Thymus (tissue), 11 donors: ENCODE results near the gene FILIP1. TPM values are rescaled to one million over a fixed set of nuclear protein-coding genes. Genes with fewer than 3 reads are reported as not detected.

Experiments
- DNase-seq, 9 donors: peaks; one replicate each; pipeline ENCODE4 v3.0.0-alpha.2; 2013; ENCODE audit warnings: low spot score in 9 of 9, low read depth in 6 of 9, missing footprints in 1 of 9
- H3K27ac ChIP-seq, 2 donors: one replicate each; pipeline ENCODE4 v1.5.1; 2013; ENCODE audit warnings: control low read depth in 1 of 2, low read depth in 1 of 2, low read length in 1 of 2, mild to moderate bottlenecking in 1 of 2, moderate library complexity in 1 of 2
- H3K27me3 ChIP-seq, 2 donors: one replicate each; pipeline ENCODE4 v1.5.1; 2013; ENCODE audit warnings: low read length in 1 of 2; ENCODE audit not compliant: control insufficient read depth in 2 of 2, insufficient read depth in 1 of 2
- H3K36me3 ChIP-seq, 2 donors: one replicate each; pipeline ENCODE4 v1.5.1; 2013; ENCODE audit warnings: low read length in 1 of 2, mild to moderate bottlenecking in 1 of 2, moderate library complexity in 1 of 2; ENCODE audit not compliant: control insufficient read depth in 2 of 2, insufficient read depth in 2 of 2
- H3K4me1 ChIP-seq, 2 donors: one replicate each; pipeline ENCODE4 v1.5.1; 2013; ENCODE audit warnings: low read length in 2 of 2; ENCODE audit not compliant: control insufficient read depth in 2 of 2, insufficient read depth in 2 of 2
- H3K4me3 ChIP-seq, 2 donors: one replicate each; pipeline ENCODE4 v1.5.1; 2013; ENCODE audit warnings: low read length in 2 of 2, control low read depth in 1 of 2, mild to moderate bottlenecking in 1 of 2
- H3K9me3 ChIP-seq, 2 donors: one replicate each; pipeline ENCODE4 v1.5.1; 2013; ENCODE audit warnings: low read length in 1 of 2, mild to moderate bottlenecking in 1 of 2; ENCODE audit not compliant: control insufficient read depth in 2 of 2, insufficient read depth in 1 of 2
- WGBS: extraction: QIAGEN DNeasy Blood & Tissue Kit; methylation state at CpG from one replicate; pipeline ENCODE4 v1.1.7; 2013; 5-methylcytosine and 5-hydroxymethylcytosine counted together
- polyA plus RNA-seq: library from polyadenylated mRNA; stranded (reverse); fragments of 200-250 nt; gene quantifications from one replicate; pipeline ENCODE4 v1.2.3, GENCODE V29; 2013
- total RNA-seq: library from RNA; stranded (reverse); fragments of 120-200 nt; gene quantifications from one replicate; pipeline ENCODE4 v1.2.4, GENCODE V29; 2013
- donor health status: healthy.

The FILIP1 gene
- total and polyA plus RNA-seq, 2 donors = 1.8 to 1.9 TPM

DNA sequence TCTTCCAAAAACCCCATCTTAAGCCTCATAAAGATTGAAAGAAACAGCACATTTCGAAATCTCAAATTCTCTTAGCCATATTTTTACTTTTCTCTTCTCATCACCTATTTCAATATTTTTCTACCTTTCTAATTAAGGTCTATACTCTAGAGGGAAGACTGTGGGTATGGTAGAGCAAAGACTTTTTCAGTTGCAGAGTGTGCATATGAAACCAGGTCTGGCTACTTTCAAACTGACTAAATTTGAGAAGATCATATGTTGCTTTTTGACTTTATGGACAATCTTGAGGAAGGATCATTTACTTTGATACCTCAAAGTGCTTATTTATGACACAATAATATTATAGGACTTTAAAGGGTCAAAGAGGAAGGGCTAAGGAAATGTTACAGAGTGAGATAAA, 20.7 kb downstream of the FILIP1 start:
- Histone ChIP-seq H3K4me3 (no peak overlapping the region), H3K36me3 (no peaks in the 10 kb centered on the region), H3K27me3 (no peaks in the 10 kb centered on the region), H3K9me3 (no peaks in the 10 kb centered on the region), H3K27ac (no peak overlapping the region), H3K4me1 (no peaks in the 10 kb centered on the region)
- WGBS = 81% methylated on average over 1 of the region's 1 CpG
- DNase-seq = no peak

- H3K27me3 ChIP-seq = no peaks in the 10 kb centered on the region
- no peaks in the 10 kb centered on the region for H3K9me3 ChIP-seq
- H3K4me3 ChIP-seq = no peak overlapping the region
- no peaks in the 10 kb centered on the region for H3K36me3 ChIP-seq
- no peak overlapping the region for H3K27ac ChIP-seq
- DNase-seq = no peak
- no peaks in the 10 kb centered on the region for H3K4me1 ChIP-seq
- WGBS = 86% methylated on average over 3 of the region's 3 CpGs
Observed at GRCh38 chr6:75467966-75468365, 25.6 kb downstream of the FILIP1 start.

DNA sequence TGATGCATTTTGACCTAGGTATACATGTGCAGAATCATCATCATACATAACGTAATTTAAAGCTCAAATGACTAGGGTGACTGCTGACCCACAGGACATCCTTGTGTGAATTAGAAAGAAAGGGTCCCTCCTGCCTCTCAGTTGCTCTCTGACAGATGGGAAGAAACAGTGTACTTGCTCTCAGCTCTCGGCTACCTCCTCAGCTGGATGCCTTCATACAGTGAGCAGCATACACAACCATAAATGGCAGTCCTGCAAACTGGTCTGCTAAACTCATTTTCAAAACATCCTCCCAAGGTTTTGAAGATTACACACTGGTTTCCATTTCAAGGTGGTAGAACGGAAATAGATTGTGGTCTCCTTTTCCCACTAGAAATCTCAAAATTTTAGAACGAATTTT, 26.3 kb downstream of the FILIP1 start:
- H3K9me3 ChIP-seq = no peaks in the 10 kb centered on the region
- H3K27ac ChIP-seq = no peak overlapping the region
- no peaks in the 10 kb centered on the region for H3K36me3 ChIP-seq
- H3K27me3 ChIP-seq = no peaks in the 10 kb centered on the region
- no peak overlapping the region for H3K4me3 ChIP-seq
- no peak for DNase-seq
- no peaks in the 10 kb centered on the region for H3K4me1 ChIP-seq
- WGBS = 92% methylated on average over 4 of the region's 4 CpGs

GRCh38 chr6:75466636-75467035, 27.0 kb downstream of the FILIP1 start:
- Histone ChIP-seq H3K36me3 (no peaks in the 10 kb centered on the region), H3K4me1 (no peaks in the 10 kb centered on the region), H3K4me3 (no peak overlapping the region), H3K27ac (no peak overlapping the region), H3K27me3 (no peaks in the 10 kb centered on the region), H3K9me3 (no peaks in the 10 kb centered on the region)
- no peak for DNase-seq
- WGBS = 100% methylated on average over 1 of the region's 1 CpG

- H3K27ac ChIP-seq = no peak overlapping the region
- no peak overlapping the region for H3K4me3 ChIP-seq
- H3K36me3 ChIP-seq = no peaks in the 10 kb centered on the region
- H3K9me3 ChIP-seq = no peaks in the 10 kb centered on the region
- 50% methylated on average over 1 of the region's 1 CpG for WGBS
- H3K27me3 ChIP-seq = no peaks in the 10 kb centered on the region
- no peak for DNase-seq
- H3K4me1 ChIP-seq = no peaks in the 10 kb centered on the region
Observed at GRCh38 chr6:75463908-75464307, 29.7 kb downstream of the FILIP1 start.

DNA sequence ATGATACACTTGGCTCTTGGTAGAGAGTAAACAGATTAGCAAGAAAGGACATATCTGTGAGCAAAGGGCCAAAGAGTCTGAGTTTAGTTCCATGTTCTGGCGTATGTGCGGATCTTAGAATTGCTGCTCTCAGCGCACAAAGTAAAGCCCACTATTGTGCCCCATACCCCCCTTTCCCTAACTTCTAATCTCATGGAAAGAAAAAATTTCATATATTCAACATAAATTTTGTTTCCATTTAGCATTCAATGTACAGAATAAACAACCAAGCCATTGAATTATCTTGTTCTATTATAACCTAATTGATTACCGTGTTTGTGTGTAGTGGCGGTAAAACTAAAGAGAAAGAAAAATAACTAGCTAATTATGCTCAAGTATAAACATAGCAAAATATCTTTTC, 30.5 kb downstream of the FILIP1 start:
- Histone ChIP-seq H3K4me3 (no peak overlapping the region), H3K4me1 (no peaks in the 10 kb centered on the region), H3K27me3 (no peaks in the 10 kb centered on the region), H3K27ac (no peak overlapping the region), H3K36me3 (no peaks in the 10 kb centered on the region), H3K9me3 (no peaks in the 10 kb centered on the region)
- DNase-seq = no peak
- 98% methylated on average over 5 of the region's 5 CpGs for WGBS

DNA sequence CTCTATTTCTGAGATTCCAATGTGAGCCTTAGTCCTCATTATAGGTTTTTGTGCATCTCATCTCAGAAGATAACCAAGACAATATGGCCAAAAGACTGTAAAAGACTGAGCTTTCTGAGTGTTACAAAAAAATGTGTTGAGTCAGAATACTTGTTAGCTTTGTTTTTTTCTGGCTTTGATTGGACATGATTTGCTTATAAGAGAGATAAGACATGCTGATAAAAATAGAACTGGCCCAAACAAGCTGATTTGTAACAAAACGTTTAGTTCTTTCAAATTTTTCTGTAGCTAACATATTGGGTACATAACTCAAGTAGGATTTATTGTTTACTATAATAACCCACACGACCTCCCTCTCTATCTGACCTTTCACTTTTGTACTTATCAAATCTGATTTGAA, 32.9 kb downstream of the FILIP1 start:
- Histone ChIP-seq H3K36me3 (no peaks in the 10 kb centered on the region), H3K4me3 (no peak overlapping the region), H3K9me3 (no peaks in the 10 kb centered on the region), H3K27me3 (no peaks in the 10 kb centered on the region), H3K4me1 (no peaks in the 10 kb centered on the region), H3K27ac (no peak overlapping the region)
- WGBS = 62% methylated on average over 2 of the region's 2 CpGs
- no peak for DNase-seq

- H3K9me3 ChIP-seq = no peaks in the 10 kb centered on the region
- DNase-seq = no peak
- H3K27me3 ChIP-seq = no peaks in the 10 kb centered on the region
- 91% methylated on average over 4 of the region's 4 CpGs for WGBS
- no peak overlapping the region for H3K4me3 ChIP-seq
- H3K4me1 ChIP-seq = no peaks in the 10 kb centered on the region
- H3K27ac ChIP-seq = no peak overlapping the region
- no peaks in the 10 kb centered on the region for H3K36me3 ChIP-seq
Observed at GRCh38 chr6:75458895-75459294, 34.7 kb downstream of the FILIP1 start.

- DNase-seq = no peak
- Histone ChIP-seq H3K4me3 (no peak overlapping the region), H3K9me3 (no peaks in the 10 kb centered on the region), H3K36me3 (no peaks in the 10 kb centered on the region), H3K4me1 (no peaks in the 10 kb centered on the region), H3K27me3 (no peaks in the 10 kb centered on the region), H3K27ac (no peak overlapping the region)
- 95% methylated on average over 3 of the region's 3 CpGs for WGBS
Observed at GRCh38 chr6:75450903-75451302, 42.7 kb downstream of the FILIP1 start.

- Histone ChIP-seq H3K36me3 (no peaks in the 10 kb centered on the region), H3K9me3 (no peaks in the 10 kb centered on the region), H3K4me3 (no peak overlapping the region), H3K4me1 (no peaks in the 10 kb centered on the region), H3K27me3 (no peaks in the 10 kb centered on the region), H3K27ac (no peak overlapping the region)
- DNase-seq = no peak
- WGBS = 97% methylated on average over 5 of the region's 5 CpGs
Observed at GRCh38 chr6:75449630-75450206, 43.9 kb downstream of the FILIP1 start.
